Liver (tissue), 3 donors: ENCODE data around the gene PLD6.

ENCODE experiments used
- FOXA1 ChIP-seq: IDR thresholded peaks from 2 replicates; pipeline ENCODE4 v1.6.1; 2016; ENCODE audit warnings: antibody characterized with exemption
- HNF4G ChIP-seq: IDR thresholded peaks from 2 replicates; pipeline ENCODE4 v1.6.1; 2016; ENCODE audit warnings: antibody characterized with exemption
- NR2F2 ChIP-seq: IDR thresholded peaks from 2 replicates; pipeline ENCODE4 v1.6.1; 2016; ENCODE audit warnings: antibody characterized with exemption
- RAD21 ChIP-seq, 2 donors: IDR thresholded peaks; 2 replicates each; pipeline ENCODE4 v1.6.1; 2016; ENCODE audit warnings: antibody characterized with exemption in 2 of 2, mild to moderate bottlenecking in 2 of 2
- REST ChIP-seq: IDR thresholded peaks from 2 replicates; pipeline ENCODE4 v1.6.1; 2016; ENCODE audit warnings: antibody characterized with exemption, mild to moderate bottlenecking
- RXRA ChIP-seq, 2 donors: IDR thresholded peaks; 2 replicates each; pipeline ENCODE4 v1.6.1; 2017 to 2018; ENCODE audit warnings: antibody characterized with exemption in 2 of 2, mild to moderate bottlenecking in 1 of 2
- TAF1 ChIP-seq: conservative IDR thresholded peaks from 2 replicates; pipeline ENCODE4 v1.6.1; 2016; ENCODE audit warnings: antibody characterized with exemption, mild to moderate bottlenecking
- YY1 ChIP-seq: IDR thresholded peaks from 2 replicates; pipeline ENCODE4 v1.6.1; 2016; ENCODE audit warnings: antibody characterized with exemption, mild to moderate bottlenecking
- ZBTB33 ChIP-seq: IDR thresholded peaks from 2 replicates; pipeline ENCODE4 v1.6.1; 2016; ENCODE audit warnings: antibody characterized with exemption
- TF ChIP-seq, protein P1 (sequence below): fragments of 150-350 bp; IDR thresholded peaks from 2 replicates; pipeline ENCODE4 v1.5.1; 2017; ENCODE audit warnings: improper control_type of control experiment, low read depth, low read length; ENCODE audit not compliant: missing input control
- donor health status: healthy.
- donor health status: healthy.

DNA sequence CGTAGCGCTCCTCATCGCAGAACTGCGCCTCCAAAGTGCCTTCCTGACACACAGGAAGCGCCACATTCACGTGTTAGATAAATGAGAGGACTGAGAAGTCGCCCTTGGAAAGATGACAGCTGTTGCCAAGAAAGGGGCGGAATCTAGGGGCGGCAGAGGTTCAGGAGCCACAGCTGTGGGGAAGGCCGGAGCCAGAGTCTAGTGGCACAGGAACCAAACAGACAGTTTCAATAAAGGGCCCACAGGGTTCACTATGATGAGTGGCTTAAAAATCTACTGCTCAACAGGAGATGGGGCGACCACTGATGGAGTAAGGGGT lies 26.1 kb upstream of the PLD6 start:
- TF ChIP-seq, protein P1, sequence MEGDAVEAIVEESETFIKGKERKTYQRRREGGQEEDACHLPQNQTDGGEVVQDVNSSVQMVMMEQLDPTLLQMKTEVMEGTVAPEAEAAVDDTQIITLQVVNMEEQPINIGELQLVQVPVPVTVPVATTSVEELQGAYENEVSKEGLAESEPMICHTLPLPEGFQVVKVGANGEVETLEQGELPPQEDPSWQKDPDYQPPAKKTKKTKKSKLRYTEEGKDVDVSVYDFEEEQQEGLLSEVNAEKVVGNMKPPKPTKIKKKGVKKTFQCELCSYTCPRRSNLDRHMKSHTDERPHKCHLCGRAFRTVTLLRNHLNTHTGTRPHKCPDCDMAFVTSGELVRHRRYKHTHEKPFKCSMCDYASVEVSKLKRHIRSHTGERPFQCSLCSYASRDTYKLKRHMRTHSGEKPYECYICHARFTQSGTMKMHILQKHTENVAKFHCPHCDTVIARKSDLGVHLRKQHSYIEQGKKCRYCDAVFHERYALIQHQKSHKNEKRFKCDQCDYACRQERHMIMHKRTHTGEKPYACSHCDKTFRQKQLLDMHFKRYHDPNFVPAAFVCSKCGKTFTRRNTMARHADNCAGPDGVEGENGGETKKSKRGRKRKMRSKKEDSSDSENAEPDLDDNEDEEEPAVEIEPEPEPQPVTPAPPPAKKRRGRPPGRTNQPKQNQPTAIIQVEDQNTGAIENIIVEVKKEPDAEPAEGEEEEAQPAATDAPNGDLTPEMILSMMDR: no peak
- TF ChIP-seq TAF1 (no peak), HNF4G (no peak), NR2F2 (no peak), FOXA1 (no peak), RXRA (IDR thresholded peaks at IDR 0.05) (no peak), REST (no peak), YY1 (no peak), ZBTB33 (no peak), RAD21 (IDR thresholded peaks at IDR 0.05) (no peak)
